NCI-H446 treated with DMSO at 0.1 percent for 48 hours (cell line): Measurements from ENCODE around the gene ROR1.
A peak's percentile ranks its signal among the peaks of the same experiment; 100 is the strongest.

Source experiments
- DNase-seq: peaks from one replicate; lab custom pipeline; 2025; lab: John Stamatoyannopoulos, UW

ROR1 gene

DNA sequence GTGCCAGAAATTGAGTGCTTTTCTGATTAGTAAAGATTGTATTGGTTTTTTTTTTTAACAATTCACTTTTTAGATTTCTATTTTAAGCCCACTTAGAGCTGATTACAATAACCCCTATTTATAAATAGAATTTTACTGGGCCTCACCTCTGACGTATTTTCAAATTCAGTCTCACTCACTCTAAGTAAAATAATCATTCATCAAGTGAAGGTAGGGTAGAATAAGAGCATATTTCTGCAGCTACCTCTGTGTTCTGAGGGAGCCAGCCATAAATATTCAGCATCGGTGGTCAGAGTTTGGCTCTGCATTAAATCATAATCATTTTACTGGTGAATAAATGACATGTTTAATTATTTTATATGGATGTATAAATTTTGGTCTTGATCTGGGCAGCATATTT, 333.8 kb downstream of the ROR1 start:
- no peak for DNase-seq

DNA sequence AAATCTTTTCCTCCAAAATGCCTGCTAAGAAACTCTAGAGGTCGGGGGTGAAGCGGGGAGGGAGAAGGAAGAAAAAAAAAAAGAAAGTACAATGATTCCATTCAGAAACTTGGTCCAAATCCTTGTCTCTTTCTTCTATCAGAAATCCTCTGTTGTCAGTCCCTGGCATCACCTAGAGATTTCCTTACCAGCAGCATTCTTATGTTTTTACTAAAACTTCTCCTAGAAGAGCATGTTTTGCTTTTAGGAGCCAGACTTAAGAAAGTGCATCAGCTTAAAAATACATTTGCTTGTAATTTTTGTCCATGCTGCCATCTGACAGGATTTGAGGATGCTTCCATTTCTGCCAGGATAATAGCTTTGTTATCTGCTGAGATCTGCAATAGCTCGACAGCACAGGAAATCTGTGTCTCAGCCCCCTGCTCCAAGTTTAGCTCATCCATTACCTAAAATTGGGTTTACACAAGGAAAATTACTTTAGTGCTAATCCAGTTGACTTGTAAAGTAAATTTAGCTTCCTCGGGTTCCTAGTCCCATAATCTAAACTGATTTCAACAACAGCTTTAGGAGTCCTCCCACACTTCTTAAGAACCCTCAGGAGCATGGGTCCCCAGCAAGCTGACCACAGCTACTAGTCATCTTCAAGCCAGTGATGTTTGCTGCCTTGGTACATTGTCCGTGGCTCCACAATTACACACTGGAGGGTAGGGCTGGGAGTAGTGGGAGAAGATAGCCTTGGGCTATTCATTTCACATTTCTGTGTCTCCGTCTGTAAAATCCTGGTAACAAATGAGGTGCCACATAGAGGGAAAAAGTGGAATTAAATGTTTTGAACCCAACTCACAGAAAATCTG, 337.3 kb downstream of the ROR1 start:
- DNase-seq, result no peak

DNA sequence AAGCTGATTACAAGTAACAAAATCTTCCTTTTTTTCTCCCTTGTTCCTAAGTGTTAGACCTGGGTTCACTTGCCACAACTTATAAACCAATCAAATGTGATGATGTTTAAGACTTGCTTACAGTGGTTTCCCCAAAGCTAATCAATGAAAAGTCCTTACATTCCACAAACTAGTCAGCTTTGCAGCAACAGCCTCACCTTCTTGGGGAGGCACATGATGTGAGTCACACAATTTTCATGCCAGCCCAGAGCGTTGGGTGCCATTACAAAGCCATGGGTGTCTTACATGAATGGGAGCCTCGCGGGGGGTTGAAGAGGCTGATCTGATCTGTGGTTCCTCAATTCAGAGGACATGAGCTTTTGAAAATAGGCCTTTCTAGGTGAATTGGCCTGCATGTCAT, 338.0 kb downstream of the ROR1 start:
- DNase-seq, result no peak

DNA sequence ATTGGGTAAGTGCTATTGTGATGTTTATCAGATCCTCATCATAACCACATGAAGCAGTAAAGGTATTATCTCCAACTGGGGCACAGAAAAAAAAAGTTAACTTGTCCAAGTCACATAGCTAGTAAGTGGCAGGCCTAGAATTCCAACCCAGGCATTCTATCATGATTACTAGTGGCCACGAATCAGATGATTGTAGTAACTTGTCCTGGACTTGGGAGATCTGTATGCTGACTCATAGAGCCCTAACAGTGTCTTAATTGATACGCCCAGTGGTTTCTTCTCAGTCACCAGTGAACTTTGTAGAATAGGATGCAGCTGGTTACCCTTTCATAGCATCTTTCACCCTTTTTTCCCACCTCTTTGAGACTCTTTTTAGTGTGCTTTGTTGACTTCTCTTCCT, 338.5 kb downstream of the ROR1 start:
- no peak for DNase-seq

DNA sequence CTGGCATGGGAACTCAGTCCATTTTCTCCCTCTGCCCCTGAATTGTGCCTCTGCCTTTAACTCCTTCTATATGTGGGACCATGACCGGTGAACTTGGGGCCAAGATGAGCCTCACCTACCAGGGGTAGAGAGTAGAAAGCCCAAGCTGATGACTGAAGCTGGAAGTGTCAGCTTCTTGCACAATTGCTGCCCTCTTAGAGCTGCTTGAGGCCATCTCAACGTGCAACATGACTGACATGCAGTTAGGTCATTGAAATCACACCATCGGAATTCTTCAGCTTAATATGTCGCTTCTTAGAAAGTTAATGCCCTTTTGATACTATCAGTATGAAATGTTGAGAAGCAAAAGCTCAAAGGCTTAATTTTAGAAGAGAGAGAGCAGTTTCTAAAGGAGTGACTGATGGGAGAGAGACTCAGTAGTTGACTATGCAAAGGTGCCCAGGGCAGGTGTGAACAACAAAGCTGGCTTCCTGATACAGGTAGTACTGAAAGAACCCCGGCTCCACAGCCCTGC, 340.3 kb downstream of the ROR1 start:
- DNase-seq, result no peak

DNA sequence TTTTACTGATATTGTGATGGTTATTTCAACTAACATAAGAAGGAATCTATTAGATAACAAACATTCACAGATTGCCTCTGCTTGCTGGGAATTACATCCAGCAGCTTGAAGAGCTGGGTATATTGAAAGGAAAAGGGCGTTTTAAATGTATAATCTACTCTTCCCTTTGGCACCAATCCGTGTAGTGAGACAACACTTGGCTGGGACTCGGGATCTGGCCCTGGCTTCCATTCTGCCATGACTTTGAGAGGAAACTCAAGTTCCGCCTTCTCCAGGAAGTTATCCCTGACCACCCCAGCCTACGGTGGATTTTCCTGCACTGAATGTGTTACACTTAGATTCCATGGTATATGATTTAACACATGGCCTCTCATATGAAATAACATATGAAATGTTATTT, 342.7 kb downstream of the ROR1 start:
- peak; percentile 47 for DNase-seq

DNA sequence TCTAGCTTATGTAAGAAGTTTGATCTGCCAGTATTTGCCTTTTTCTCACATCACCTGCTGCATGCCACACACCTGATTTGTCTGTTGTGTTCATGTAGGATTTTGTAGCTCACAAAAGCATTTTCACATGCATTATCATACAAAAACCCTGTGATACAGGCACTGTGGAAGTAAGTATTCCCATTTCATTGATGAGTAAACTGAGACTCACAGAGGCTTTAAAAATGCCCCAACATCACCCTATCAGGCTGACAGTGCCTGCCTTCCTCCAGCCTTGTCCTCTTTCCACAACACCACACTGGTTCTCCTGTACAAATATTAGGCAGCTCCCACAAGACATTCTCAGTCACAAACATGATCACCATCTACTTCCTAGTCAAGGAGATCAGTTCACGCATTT, 343.7 kb downstream of the ROR1 start:
- no peak for DNase-seq

DNA sequence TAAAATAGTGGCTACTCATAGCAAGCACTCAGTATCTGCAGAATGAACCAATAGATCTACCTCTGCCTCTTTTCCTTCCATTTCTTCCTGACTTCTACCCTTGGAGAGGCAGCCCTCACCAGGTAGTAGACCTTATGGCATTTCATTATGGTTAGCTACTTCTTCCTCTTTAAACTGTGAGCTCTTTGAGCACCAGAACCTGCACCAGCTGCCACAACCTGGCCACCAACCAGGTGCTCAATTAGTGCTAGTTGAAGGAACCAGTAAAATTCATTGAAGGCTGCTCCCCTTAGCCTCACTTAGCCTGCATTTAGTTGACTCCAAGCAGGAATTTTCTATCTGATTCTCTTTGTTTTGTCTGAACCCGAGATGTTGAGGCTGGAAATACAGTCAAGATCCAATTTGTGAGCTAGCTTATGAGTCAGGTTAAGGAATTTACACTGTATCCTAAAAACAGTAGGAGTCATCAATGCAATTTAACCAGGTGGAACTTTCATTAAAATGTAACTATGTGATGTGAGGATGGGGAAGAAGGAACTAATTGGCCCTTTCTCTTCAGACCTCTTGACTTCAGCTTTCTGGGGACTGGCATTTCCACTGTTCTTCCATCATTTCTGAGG, 348.1 kb downstream of the ROR1 start:
- no peak for DNase-seq

DNA sequence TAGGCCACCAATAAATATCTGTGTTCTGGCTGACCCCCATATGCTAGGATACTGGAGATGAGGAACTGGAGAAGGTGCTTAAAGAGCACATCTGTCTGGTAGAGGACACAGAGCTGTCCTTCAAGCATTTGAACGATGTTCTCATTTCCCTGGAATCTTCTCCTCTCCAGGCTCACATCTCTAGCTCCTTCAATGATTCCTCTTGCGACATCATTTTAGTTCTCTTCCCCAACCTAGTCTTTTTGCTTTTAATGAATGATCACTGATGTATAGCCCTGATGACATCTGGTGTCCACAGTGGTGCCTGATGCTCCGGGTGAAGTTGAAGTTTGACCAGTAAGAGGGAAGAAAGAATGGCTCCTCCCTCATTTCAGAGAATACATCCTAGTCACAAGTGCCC, 348.8 kb downstream of the ROR1 start:
- DNase-seq, result no peak

DNA sequence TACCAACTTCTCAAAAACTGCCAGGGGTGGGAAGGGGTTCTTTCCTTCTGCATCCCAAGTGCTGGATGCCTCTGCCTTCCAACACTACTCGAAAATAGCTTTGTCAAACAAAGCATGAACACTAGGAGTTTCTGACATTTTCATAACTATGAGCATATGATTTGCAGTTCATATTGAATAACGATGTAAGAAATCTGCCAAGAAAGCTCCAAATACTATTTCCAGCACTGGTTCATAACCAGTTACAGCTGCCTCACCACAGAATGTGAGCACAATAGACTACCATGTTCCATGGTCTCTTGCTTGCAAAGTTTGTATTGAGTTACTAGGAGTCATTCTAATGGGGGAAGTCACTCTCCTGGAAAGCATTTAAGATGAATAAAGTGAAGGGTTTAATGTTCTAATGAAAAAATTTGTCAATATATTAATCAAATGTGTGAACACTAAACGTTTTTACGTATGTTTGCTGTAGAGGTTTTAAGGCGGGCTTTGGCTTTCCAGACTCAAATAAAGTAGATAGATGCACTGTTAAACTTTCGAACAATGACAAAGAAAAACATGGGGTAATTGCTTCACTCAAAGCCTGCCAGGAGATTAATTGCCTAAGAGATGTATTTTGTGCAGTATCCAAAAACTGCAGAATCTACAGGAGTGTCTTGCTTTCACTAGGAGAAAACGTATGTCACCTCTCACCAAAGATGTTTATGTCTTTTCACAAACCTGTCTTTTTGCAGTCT, 351.1 kb downstream of the ROR1 start:
- DNase-seq, result no peak

DNA sequence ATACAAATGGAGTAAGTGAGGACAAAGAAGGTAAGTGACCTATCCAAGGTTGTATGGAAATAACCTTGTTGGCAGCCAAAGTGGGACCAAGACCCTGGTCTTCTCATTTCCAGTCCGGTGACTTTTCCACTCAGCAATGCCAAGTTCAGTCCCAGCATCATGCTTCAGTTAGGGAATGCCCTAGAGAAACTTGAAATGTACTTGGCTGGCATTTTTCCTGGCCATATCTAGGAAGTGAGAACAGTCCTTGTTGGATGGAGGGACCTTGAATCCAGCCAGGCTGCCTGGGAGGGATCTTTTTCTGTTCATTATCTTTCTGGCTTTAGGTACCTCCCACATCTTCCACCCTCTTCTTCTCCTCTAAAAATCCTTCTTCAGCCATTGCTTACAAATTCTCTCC, 352.8 kb downstream of the ROR1 start:
- DNase-seq, result no peak

DNA sequence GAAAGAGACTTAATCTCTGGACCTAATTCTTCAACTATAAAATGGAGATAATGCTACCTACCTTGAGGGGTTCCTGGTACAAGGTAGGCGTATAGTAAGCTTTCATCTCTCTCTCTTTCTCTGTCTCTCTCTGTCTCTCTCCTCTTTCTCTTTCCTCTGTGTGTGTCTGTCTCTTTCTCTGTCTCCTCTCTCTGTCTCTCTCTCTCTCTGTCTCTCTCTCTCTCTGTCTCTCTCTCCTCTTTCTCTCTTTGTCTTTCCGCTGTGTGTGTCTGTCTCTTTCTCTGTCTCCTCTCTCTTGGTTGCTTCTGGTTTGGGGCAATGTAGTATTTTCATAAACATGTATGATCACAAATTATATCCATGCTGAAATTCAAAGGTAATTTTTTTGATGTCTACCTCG, 353.5 kb downstream of the ROR1 start:
- DNase-seq, result no peak

DNA sequence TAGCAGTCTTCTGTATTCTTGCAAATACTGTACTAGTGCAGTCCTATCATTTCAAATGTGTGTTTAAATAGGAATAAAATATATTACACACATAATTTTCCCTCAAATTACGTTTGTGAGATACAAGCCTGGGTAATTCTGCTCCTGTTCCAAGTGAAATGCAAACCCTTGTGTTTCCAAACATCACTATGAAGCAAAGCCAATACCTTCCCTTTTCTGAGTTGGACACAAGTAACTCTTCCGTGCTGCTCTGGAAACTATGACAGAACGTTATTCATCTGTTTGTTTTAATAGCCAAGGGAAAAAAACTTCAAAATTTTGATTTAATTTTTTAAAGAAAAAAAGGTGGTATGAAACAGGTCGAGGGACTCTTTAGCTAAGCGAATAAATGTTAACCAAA, 355.9 kb downstream of the ROR1 start:
- no peak for DNase-seq

DNA sequence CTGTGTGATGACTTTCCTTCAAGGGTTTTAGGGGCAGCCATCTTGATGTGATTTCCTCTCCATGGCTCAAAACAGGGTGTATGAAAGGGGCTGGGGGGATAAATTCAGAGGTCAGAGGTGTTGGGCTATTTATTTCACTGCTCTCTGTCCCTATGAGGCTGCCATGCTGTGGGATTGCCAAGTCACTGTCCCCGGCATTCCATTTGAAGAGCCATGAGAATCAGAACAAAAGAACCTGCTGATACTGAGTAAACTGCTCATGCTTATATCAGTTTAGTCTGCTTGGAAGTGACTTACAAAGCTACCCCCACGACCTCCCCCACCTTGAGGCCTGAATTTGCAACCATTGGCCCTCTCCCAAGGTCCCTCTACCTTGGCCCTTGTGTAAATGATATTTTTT, 357.3 kb downstream of the ROR1 start:
- DNase-seq, result no peak

DNA sequence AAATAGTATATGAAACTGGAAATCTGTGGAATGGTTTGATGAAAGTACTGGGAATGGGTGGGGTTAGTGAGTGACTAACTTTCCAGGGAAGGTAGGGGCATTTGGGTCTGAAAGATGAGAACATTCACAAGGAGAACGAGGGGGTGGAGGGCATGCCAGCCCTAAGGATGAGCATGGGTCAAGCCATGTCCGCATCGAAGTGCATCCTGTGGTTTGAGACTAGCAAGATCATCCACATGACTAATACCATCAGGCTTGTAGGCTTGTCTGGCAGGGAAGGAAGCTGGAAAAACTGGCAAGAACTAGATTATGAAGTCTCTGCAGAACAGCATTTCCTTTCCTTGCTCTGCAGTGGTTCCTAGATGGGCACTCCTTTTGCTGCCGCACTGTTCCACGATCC, 359.2 kb downstream of the ROR1 start:
- no peak for DNase-seq

DNA sequence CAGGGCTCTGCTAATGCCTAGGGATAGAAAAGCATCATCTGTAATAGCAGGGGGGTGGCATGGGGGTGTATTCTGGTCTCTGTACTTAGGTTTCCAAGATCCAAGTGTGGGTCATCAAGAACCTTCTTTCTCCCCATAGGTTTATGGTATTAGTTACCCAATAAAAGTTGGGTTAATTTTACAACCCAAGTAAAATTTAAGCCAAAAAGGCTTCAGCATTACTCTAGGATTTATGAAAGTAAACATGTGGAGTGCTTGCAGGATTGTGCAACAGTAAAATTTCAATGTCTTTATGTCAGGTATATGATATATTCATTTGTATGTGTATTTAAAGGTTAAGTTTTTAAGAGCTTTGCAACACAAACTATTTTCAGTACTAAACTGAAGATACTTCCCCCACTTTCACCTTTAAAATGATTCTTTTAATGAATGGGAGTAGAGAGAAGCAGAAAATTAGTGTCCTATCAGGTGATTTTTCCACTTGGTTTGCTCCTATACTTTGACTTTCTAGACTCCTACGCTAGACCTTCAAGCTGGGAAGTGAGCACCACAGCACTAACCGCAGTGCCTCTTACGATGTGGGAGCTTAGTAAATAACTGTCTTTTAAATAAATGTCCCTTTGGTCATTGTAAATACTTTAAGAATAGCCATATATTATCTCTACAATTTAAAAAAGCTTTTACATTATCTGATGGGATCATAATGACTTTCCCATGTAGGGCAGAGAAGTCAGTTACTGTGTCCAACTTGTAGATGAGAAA, 361.8 kb downstream of the ROR1 start:
- no peak for DNase-seq

DNA sequence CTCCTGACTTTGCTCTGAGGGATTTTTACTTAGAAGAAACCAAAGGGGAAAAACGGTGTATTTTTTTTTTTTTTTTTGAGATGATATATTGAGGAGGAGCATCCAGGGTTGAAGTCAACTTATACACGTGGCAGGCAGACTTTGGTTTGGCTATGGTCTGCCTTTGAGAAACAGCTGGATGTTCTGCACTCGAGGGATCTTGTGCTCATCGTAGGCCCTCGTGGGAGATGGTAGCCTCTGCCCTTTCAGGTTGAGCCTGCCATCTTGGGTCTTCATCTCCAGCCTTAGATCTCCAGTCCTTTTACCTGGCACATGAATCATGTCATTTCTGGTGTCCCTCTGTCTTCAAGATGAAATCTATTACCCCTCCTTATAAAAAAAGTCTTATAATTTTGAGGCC, 362.5 kb downstream of the ROR1 start:
- DNase-seq, result no peak

DNA sequence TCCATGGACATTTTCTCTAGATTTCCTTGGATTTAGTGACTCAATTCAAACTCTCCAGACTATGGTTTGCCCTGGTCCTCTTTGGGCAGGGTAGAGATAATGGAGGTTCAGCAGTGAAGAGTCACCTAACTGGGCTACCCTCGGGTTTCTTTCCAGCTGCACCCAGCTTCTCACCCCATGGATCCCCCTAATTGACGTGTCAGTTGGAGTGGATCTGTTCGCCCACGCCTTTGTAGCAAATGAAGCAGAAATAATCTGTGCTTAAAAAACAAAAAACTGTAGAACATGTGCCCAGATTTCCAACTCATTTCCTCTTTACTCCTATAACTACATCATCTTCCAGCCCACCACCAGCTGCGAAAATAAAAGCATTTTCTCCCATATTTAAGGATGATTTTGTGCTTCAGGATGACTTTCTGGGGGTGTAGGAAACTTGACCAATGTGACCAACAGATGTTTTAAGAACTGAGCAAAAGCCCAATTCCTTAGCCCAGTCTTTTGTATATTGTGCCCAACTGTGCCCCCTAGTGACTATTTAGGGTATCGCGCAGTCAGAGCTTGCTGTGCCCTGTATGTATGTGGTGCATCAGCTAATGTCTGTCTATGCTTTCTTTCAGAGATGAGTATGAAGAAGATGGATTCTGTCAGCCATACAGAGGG, 363.1 kb downstream of the ROR1 start:
- DNase-seq, result peak; percentile 79

DNA sequence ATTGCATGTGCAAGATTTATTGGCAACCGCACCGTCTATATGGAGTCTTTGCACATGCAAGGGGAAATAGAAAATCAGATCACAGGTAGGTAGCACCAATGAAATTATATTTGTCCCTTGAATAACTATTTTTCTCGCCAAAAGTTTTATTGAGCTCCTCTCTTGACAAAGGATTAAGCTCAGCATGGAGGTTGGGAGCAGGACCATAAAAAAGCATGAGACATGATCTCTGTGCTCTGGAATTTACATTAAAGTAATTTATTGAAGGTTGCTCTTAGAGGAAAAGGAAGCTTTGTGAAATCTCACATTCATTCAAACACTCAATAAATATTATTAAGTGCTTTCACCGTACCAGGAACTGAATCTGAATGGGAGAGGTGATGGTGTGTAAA, 363.6 kb downstream of the ROR1 start:
- no peak for DNase-seq

DNA sequence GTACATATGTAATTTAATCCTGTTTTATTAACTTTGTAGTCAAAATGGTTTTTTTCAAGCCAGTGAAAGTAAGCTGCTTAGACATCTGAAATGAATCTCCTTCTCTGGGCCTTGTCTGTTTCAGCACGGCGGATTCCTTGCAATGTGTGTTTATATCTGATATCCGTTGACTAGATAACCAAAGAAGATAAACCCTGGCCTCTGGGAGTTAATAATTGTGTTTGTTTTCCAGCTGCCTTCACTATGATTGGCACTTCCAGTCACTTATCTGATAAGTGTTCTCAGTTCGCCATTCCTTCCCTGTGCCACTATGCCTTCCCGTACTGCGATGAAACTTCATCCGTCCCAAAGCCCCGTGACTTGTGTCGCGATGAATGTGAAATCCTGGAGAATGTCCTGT, 366.1 kb downstream of the ROR1 start:
- no peak for DNase-seq

DNA sequence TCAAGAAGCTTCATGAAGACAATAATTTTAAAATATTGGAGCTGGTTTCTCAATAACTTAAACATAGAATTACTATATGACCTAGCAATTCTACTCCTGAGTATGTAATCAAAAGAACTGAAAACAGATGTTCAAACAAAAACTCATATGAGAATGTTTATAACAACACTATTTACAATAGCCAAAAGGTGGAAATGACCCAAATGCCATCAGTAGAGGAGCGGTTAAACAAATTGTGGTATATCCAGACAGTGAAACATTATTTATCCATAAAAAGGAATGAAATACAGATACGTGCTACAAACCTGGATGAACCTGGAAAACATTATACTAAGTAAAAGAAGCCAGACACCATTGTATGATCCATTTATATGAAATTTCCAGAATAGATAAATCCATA, 366.8 kb downstream of the ROR1 start:
- DNase-seq, result no peak
